ENCODE results near the gene MEIS1. TPM values are rescaled to one million over a fixed set of nuclear protein-coding genes. Genes with fewer than 3 reads are reported as not detected.

MEIS1 gene
- total and polyA plus RNA-seq, 2 donors from 2014 or later, result 7.3 to 36.7 TPM

DNA sequence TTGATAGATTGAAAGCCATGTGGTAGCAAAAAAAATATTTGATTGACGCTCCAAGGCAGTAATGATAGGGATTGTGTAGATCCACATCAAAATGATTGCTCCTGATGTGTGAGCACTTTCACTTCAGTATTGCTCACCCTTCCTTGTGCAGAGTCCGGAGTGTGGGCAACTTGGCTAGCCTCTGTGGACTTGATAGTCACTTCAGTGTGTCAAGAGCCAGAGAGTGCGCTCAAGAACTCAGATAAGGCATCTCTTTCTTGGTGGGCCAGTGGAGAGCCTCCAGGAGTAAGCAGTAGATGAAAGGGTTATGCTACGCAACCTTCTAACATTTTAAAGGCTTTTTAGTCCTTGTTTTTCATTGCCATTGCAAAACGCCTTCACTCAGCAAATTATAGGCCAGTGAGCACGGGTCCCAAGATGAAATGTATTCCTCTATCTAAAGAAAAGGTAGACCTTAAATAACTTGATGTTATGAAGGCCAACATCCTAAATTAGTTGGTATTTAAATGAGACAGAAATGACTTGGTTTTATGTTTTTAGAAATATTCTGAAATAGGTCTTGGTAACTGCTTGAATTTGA, 84.4 kb downstream of the MEIS1 start:
- TF ChIP-seq, protein P1, sequence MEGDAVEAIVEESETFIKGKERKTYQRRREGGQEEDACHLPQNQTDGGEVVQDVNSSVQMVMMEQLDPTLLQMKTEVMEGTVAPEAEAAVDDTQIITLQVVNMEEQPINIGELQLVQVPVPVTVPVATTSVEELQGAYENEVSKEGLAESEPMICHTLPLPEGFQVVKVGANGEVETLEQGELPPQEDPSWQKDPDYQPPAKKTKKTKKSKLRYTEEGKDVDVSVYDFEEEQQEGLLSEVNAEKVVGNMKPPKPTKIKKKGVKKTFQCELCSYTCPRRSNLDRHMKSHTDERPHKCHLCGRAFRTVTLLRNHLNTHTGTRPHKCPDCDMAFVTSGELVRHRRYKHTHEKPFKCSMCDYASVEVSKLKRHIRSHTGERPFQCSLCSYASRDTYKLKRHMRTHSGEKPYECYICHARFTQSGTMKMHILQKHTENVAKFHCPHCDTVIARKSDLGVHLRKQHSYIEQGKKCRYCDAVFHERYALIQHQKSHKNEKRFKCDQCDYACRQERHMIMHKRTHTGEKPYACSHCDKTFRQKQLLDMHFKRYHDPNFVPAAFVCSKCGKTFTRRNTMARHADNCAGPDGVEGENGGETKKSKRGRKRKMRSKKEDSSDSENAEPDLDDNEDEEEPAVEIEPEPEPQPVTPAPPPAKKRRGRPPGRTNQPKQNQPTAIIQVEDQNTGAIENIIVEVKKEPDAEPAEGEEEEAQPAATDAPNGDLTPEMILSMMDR (IDR thresholded peaks at IDR 0.05; ENCODE audit: borderline replicate concordance, extremely low read depth, insufficient read depth), result no peak
- H3K27me3 ChIP-seq (ENCODE audit: control insufficient read depth, insufficient read depth, low read length), result no peaks in the 10 kb centered on the region
- H3K9ac ChIP-seq (ENCODE audit: low read length in 3 of 3), result no peak overlapping the region
- H3K27ac ChIP-seq (ENCODE audit: low read depth in 2 of 2, low read length in 2 of 2), result no peak overlapping the region
- H3K9me3 ChIP-seq (ENCODE audit: control insufficient read depth in 2 of 3, insufficient read depth in 1 of 3, low read length in 3 of 3), result no peaks in the 10 kb centered on the region
- H3K4me1 ChIP-seq (ENCODE audit: control insufficient read depth in 2 of 3, insufficient read depth in 2 of 3, low read depth in 1 of 3, low read length in 3 of 3), result no peaks in the 10 kb centered on the region
- H3K4me3 ChIP-seq (ENCODE audit: low read length in 3 of 3), result no peak overlapping the region
- peaks cover 0 to 5% (median 0%) of the 10 kb centered on the region in 3 donors for H3K36me3 ChIP-seq (ENCODE audit: control insufficient read depth in 2 of 3, insufficient read depth in 3 of 3, low read length in 3 of 3)
- FAIRE-seq (no peak), DNase-seq (no peak)
- intact Hi-C loops (cut with DNase I), result no loop called here

DNA sequence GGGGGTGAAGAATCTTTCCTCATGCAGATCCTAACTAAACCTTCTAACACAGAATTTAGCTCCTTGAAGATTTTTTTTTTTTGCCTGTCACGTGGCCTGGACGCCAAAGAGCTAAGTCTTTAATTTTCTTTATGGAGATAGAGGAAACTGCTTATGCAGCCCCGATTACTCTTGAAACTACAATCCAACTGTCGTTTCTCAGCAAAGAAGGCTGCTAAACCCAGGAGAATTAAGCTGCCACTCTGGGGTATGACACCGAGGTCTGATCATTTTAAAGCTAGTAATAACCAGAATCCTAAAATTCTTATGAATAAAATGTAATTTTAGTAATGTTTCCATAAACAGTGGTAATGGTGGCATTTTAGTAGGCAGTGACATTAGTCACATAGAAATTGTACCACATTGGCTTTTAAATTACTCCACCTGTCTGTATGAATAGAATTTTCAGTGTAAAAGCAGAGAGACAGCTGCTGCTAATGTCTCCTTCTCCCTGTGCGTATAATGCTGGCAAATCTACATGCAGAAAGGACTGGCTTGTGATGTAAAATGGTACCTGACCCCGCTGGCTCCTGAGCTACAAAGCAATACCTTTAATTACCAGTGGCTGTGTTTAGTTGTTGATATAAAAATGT, 86.5 kb downstream of the MEIS1 start:
- no peaks in the 10 kb centered on the region for H3K27me3 ChIP-seq (ENCODE audit: control insufficient read depth, insufficient read depth, low read length)
- TF ChIP-seq, protein P1 (IDR thresholded peaks at IDR 0.05; ENCODE audit: borderline replicate concordance, extremely low read depth, insufficient read depth), result no peak
- H3K9me3 ChIP-seq (ENCODE audit: control insufficient read depth in 2 of 3, insufficient read depth in 1 of 3, low read length in 3 of 3), result no peaks in the 10 kb centered on the region
- no peak overlapping the region for H3K27ac ChIP-seq (ENCODE audit: low read depth in 2 of 2, low read length in 2 of 2)
- FAIRE-seq (no peak), DNase-seq (no peak)
- no peak overlapping the region for H3K9ac ChIP-seq (ENCODE audit: low read length in 3 of 3)
- peaks cover 0 to 3% (median 0%) of the 10 kb centered on the region in 3 donors for H3K36me3 ChIP-seq (ENCODE audit: control insufficient read depth in 2 of 3, insufficient read depth in 3 of 3, low read length in 3 of 3)
- H3K4me3 ChIP-seq (ENCODE audit: low read length in 3 of 3), result no peak overlapping the region
- intact Hi-C loops (cut with DNase I), result no loop called here
- peaks cover 0 to 7% (median 5%) of the 10 kb centered on the region in 3 donors for H3K4me1 ChIP-seq (ENCODE audit: control insufficient read depth in 2 of 3, insufficient read depth in 2 of 3, low read depth in 1 of 3, low read length in 3 of 3)

DNA sequence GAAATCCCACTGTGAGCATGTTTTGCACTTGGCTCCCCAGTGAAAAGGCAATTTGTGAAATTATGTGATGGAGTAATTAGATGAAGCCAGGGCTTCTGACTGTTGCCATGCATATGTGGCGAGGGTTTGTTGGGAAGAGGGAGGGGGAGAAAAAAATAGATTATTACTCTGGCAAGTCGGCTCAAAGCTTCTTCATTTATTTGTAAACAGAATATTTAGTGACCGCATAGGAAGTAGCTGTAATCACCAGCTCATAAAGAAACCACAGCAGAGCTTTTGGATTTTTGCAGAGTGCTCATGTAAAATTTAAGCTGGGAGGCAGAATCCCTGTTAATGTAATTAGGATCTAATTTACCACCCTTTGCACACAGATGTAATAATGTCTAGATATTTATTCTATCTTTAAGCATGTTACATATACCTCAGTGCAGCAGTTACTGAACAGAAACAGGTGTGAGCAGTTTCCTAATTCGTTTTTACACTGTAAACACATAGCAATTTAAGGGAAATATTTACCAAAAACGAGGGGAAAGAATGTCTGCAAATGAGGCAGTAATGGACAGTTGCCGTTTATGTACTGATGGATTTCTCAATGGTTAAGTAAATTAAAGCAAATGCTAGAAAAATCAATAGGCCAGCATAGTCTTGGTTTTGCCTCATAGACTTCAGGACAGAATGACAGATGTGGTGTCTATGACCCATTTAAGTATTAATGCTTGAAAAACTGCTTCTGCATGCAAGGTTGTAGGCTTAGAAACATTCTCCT, 87.9 kb downstream of the MEIS1 start:
- Histone ChIP-seq H3K27me3 (ENCODE audit: control insufficient read depth, insufficient read depth, low read length) (no peaks in the 10 kb centered on the region), H3K4me1 (ENCODE audit: control insufficient read depth in 2 of 3, insufficient read depth in 2 of 3, low read depth in 1 of 3, low read length in 3 of 3) (peaks cover 0 to 11% (median 5%) of the 10 kb centered on the region in 3 donors), H3K4me3 (ENCODE audit: low read length in 3 of 3) (no peak overlapping the region), H3K9me3 (ENCODE audit: control insufficient read depth in 2 of 3, insufficient read depth in 1 of 3, low read length in 3 of 3) (no peaks in the 10 kb centered on the region), H3K9ac (ENCODE audit: low read length in 3 of 3) (no peak overlapping the region), H3K36me3 (ENCODE audit: control insufficient read depth in 2 of 3, insufficient read depth in 3 of 3, low read length in 3 of 3) (peaks cover 0 to 5% (median 0%) of the 10 kb centered on the region in 3 donors), H3K27ac (ENCODE audit: low read depth in 2 of 2, low read length in 2 of 2) (no peak overlapping the region)
- DNase-seq (no peak), FAIRE-seq (no peak)
- intact Hi-C loops (cut with DNase I), result no loop called here
- TF ChIP-seq, protein P1 (IDR thresholded peaks at IDR 0.05; ENCODE audit: borderline replicate concordance, extremely low read depth, insufficient read depth), result no peak

Data from kidney (tissue), 14 donors.